ENCODE measurements around the gene PARP4. TPM values are rescaled to one million over a fixed set of nuclear protein-coding genes. Genes with fewer than 3 reads are reported as not detected.

PARP4 gene
- 42.1 and 48.1 TPM in 2 replicates for total RNA-seq

DNA sequence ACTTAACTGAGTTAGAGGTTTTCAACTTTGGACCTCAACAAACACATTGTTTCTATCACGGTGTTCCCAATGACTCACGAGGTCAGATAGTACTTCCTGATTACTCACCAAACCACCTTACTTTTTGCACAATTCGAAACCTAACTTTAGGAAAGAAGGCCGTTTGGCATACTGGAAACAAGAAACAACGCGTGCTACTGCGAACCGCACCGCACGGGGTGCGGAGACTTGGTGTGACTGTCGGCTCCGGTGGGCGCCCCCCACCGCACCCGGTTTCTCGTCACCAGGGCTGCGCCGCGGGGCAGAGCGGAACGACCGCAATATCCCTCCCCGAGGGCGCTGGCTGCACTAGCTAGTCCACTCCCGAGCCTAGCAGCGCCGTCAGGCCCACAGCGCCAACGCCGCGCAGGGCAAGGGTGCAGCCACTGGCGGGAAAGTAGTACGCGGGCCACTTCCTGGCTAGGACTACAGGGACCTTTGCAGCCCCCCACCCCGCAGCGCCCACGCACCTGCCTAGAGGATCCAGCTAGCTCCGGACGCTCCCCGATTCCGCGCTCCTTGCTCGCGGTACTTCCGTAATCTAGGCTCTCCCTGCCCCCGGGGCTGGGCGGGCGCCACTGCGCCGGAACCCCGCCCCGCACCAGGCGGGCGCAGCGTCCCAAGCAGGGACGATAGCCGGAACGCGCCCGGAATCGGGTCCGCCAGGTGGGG, at the start of gene PARP4:
Gene PARP4 (minus strand): TSS at position 582 of the 711 bp plus-strand sequence. CDS start 9,002 bp downstream, outside the sequence.

Other genes with a start within 250 kb of the PARP4 start
- gene C1QTNF9, start 203.2 kb downstream of the PARP4 start, total RNA-seq: not detected in 2 replicates
- gene ATP12A, start 167.6 kb upstream of the PARP4 start, total RNA-seq: not detected in 2 replicates